H54 (cell line): ENCODE data around the gene FYCO1.
"Not testable (repeated sequence)": the region's sequence is repeated elsewhere in the genome, so short reads cannot be mapped to it uniquely, and the experiment has no call there.

Experiments used
- DNase-seq: peaks from one replicate; pipeline ENCODE4 v3.0.0; 2011; ENCODE audit warnings: low spot score, mixed read lengths; ENCODE audit not compliant: insufficient read length
- FAIRE-seq: peaks from 3 replicates; lab custom pipeline; 2011; peaks lifted over from hg19 to GRCh38; lab: Jason Lieb, UNC
- POLR2A ChIP-seq: IDR thresholded peaks from 2 replicates; pipeline ENCODE4 v1.6.1; 2011; ENCODE audit warnings: low read depth, mild to moderate bottlenecking, low read length

Gene FYCO1

DNA sequence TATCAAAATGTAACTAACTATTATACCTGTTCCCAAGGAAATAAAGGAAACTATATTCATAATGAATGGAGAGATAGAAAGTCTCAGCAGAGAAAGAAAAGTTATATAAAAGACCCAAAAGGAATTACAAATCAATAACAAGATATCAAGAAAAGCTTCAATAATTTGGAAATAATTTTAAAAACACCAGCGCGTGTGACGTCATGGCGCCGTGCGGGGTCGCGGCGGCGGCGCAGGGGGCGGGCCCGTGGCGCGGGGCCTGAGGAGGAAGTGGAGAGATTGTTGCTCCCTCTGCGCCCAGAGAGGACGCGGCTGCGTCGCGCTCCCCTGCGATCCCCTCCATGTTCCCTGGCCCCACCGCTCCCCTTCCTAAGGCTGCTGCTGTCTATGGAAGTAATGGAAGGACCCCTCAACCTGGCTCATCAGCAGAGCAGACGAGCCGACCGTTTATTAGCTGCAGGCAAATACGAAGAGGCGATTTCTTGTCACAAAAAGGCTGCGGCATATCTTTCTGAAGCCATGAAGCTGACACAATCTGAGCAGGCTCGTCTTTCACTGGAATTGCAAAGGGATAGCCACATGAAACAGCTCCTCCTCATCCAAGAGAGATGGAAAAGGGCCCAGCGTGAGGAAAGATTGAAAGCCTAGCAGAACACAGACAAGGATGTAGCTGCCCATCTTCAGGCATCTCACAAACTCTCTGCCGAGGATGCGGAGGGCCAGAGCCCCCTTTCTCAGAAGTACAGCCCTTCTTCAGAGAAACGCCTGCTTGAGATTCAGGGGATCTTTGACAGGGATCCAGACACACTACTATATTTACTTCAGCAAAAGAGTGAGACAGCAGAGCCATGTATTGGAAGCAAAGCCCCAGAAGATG lies 27.5 kb upstream of the FYCO1 start:
- DNase-seq (no peak), FAIRE-seq (no peak)
- TF ChIP-seq POLR2A: no peak

DNA sequence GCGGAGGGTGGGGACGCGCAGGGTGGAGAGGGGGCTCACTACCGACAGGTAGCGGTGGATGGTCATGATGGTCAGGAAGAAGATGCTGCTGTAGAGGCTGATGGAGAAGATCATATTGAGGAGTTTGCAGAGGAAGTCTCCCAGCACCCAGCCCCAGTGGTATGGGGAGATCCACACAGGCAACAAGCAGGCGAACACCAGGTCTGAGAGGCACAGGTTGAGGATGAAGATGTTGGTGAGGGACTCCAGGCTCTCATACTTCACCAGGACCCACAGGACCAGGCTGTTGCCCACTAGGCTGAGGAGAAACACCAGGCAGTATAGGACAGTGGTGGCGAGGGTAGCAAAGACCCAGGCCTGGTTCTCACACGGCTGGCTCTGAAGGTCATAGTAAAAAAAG lies 25.9 kb upstream of the FYCO1 start:
- FAIRE-seq (no peak), DNase-seq (no peak)
- TF ChIP-seq POLR2A: no peak

DNA sequence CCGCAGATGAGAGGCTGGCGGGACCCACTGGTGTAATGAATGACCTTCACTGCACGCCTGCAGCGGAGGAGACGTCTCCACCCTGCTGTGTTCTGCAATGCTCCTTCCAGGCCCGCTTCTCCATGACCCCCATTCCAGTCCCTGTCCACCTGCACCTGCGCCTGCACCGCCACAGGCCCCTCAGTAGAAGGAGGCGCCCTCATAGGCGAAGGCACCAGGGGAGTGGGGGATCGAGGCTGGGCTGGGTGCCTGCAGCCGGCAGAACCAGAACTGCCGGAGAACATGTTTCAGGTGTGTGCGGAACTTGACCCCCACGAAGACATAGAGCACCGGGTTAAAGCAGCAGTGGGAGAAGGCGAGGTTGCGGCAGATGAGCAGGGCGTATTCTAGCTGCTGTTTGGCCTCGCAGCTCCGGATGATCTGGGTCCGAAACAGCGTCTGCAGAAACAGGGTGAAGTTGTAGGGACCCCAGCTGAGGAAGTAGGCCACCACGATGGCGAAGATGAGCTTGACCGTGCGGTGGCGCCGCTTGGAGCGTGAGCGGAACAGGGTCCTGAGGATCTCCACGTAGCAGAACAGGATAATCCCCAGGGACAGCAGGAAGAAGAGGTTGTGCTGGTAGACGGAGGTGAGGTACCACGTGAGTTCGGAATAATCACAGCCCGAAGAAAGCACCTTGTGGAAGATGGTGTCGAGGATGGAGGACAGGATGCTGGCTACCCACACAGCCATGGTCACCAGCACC lies 25.3 kb upstream of the FYCO1 start:
- DNase-seq (no peak), FAIRE-seq (no peak)
- TF ChIP-seq POLR2A: no peak

DNA sequence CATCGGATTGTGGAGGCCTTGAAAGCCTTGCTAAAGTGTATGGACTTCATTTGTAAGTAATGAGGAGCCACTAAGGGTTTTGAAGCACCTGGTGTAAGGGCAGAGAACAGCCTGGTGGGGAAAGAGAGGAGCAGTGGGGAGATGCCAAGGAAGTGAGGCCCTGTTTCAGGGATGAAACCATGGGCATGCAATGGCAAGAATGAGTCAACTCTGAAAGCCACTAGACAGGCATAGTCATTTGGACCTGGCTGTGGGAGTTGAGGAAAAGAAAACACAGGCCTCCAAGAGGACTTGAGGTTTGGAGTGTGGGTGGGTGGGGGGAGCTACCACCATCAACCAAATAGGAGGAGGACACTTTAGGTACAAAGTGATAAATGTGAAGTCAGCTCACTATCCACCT lies 24.1 kb upstream of the FYCO1 start:
- TF ChIP-seq POLR2A: no peak
- FAIRE-seq (no peak), DNase-seq (no peak)

DNA sequence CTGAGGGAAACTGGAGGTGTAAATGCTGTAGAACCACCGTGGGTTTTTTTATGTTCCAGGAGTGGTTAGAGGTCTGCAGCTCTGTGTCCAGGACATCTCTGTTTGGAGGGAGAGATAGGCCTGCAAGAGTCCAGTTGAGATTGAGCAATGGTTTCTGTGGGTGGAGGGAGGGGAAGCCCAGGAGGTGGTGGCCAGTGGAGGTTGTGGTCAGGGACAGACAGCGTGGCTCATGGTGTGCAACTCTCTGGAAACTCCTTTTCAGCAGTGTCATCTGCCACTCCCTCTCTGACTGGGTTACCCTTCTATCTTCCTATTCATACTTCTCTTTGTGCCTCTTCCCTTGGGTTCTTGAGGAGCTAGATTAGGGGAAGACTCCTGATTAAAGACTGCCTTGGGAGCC lies 22.1 kb upstream of the FYCO1 start:
- no peak for TF ChIP-seq POLR2A
- DNase-seq (no peak), FAIRE-seq (no peak)

DNA sequence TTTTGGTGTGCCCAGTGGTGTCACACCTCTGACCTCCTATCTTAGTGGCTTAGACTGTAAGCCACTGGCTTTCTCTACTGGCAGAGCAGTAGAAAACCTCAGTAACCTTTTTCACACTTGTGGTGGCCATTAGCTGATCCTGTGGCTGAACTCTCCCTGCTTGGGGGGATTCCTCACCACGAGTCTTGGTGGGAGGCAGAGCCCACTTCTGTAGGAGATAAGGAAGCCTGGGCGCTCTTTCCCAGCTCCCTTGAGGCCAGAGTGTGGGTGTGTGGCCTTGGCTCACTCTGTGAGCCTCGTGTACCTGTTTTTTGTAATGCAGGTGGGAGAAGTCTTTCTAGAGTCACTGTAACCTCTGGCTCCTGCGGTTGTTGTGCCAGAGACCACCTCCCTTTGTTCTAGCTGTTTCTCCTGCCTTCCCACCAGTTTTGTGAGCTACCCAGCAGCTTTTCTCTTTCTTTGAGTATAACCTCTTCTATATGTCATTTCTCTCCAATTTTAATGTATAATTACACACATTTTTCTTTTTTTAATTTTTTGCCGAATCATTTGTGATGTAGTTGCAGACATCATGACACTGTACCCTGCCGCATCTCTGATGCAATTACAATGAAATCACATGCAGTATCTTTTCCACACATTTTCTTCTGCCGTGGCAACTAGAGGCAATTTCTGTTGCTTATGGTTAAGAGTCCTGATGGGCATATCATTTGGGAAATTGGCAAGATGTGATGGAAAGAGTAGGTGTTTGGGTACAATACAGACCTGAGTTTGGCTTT lies 17.9 kb upstream of the FYCO1 start:
- FAIRE-seq: no peak
- TF ChIP-seq POLR2A: no peak
- no peak for DNase-seq

DNA sequence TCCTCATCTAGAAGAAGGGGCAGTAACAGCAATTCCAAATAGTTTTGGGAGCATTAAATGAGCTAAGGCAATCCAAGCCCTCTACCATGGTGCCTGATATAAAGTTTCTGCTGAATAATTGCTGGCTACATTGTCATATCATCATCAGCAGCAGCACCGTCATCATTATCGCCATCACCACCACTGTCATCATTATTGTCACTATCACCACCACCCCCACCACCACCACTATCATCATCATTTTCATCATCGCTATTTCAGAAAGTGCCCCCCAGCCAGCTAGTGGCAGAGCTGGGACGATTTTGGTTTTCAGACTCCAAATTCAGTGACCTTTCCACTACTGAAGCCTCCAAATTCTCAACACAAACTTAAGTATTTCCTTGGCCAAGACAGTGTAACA lies 16.6 kb upstream of the FYCO1 start:
- no peak for FAIRE-seq
- no peak for DNase-seq
- no peak for TF ChIP-seq POLR2A

DNA sequence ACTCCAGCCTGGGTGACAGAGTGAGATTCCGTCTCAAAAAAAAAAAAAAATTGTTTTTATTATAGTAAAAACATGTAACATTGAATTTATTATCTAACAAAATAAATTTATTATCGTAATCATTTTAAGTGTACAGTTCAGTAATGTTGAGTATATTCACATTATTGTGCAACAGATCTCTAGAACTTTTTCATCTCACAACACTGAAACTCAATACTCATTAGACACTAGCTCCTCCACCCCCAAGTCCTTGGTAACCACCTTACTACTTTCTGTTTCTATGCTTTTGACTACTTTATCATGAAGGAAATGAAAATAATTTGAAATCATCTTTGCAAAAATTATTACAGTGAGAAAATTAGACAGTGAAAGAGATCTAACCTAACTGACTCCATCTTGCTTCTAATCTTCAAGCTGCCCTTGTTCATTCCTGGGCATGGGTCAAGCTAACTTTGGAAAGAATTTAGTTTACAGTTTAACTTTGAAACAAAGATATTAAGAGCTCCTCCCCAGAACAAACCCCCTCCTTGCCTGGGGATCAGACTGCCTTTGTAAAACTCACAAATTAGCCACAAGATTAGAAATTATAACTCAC lies 15.0 kb upstream of the FYCO1 start:
- no peak for TF ChIP-seq POLR2A
- FAIRE-seq: no peak
- no peak for DNase-seq

DNA sequence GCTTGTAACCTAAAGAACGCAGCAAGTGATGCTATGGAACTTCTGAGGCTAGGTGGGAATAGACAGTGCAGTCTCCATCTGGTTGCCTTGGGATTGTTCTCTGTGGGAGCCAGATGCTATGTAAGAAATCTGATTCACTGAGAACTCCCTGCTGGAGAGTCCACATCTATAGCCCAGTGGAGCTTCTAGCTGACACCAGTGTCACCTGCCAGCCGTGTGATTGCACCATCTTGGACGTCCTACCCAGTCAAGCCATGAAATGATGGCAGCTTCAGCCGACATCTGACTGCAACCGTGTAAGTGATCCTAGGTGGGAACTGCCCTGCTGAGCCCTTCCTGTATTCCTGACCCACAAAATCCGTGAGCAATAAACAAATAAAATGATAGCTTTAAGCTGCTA lies 12.4 kb upstream of the FYCO1 start:
- DNase-seq (no peak), FAIRE-seq (no peak)
- no peak for TF ChIP-seq POLR2A

DNA sequence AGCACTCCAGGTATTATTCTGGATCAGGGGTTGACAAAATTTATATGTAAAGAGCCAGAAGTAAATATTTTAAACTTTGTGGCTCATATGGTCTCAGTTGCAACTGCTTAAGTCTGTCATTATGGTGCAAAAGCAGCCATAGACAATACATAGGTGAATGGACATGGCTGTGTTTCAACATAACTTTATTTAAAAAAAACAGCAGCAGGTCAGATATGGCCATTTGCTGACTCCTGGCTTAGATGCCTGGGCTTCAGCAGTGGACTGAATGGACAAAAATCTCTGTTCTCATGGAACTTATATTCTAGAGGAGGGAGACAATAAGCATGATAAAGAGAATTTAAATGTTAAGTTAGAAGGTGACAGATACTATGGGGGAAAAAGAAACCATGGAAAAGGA lies 11.7 kb upstream of the FYCO1 start:
- no peak for FAIRE-seq
- TF ChIP-seq POLR2A: no peak
- no peak for DNase-seq

DNA sequence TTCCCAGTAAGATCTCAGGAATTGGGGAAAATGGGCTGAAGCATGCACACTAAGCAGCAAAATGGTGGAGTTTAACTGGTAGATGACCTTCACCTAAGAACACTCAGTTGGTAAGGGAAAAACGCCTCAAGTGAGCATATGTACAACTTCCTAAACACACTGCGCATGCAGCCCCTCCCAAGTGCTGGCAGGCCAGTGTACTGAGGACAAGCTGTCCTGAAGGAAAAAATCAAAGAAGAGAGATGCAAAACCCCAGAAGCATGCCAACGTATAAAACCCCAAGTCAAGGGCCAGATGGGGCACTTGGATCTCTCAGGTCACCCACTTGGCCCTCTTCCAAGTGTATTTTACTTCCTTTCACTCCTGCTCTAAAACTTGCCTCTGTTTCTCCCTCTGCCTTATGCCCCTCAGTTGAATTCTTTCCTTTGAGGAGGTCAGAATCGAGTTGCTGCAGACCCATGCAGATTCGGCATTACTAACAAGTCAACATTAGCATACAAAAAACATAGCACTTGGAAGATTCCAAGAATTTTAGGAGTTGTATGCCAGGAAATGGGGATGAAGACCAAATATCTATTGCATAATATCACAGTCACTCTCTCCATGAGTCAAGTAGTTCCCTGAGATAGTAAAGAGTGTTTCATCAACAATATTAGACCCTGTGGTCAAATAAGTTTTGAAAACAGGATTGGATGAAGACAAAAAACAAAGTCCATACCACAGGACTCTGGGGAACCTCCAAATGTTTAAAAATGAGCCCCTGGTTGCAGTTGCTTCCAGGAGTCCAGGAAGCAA lies 10.8 kb upstream of the FYCO1 start:
- no peak for TF ChIP-seq POLR2A
- no peak for DNase-seq
- FAIRE-seq: no peak

DNA sequence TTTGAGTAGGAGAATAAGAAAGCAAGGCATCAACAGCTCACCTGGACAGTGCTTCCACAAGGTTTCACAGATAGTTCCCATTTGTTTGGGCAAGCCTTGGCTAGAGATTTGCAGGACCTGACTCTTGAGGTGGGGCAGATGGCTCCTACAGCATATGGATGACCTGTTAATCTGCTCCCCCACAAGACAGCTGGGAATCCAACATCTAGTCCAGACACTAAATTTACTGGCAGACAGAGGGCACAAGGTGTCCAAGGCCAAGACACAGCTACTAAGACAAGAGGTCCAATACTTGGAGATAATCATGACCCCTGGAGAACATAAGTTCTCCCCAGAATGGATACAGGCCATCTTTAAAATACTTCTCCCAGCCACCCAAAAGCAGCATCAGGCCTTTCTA lies 8.1 kb upstream of the FYCO1 start:
- not testable (repeated sequence) for DNase-seq, FAIRE-seq

DNA sequence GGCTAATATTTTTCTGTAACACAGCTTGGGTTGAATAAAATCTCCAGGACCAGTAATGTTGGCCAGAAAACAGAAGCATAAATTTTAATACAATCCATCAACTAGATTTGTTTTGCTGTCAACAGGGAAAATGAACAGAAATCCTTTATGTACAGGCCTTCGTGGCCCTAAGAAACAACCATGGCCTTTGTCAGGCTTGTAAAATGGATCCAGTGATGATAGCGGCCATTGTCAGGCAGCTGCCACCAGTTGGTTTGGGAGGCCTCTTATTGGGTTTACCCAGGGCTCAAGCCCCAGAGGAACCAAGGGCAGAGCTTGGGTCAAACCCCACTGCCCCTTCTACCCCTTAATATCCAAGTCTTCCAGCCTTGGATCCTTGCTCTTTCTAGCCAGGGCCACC lies 5.6 kb upstream of the FYCO1 start:
- DNase-seq: no peak
- no peak for FAIRE-seq
- no peak for TF ChIP-seq POLR2A
